IPS-15b (cell line): ENCODE results near the gene REC114.

Experiments used
- H3K27me3 ChIP-seq: one replicate; pipeline ENCODE4 v1.6.1; 2013; ENCODE audit warnings: low read length; ENCODE audit not compliant: control insufficient read depth, insufficient read depth
- H3K36me3 ChIP-seq: one replicate; pipeline ENCODE4 v1.6.1; 2013; ENCODE audit warnings: low read length; ENCODE audit not compliant: control insufficient read depth, insufficient read depth
- H3K4me1 ChIP-seq: one replicate; pipeline ENCODE4 v1.6.1; 2013; ENCODE audit warnings: mild to moderate bottlenecking, low read length; ENCODE audit not compliant: control insufficient read depth, insufficient read depth
- H3K4me3 ChIP-seq: one replicate; pipeline ENCODE4 v1.5.1; 2013; ENCODE audit warnings: low read depth, low read length
- H3K9ac ChIP-seq: one replicate; pipeline ENCODE4 v1.6.1; 2013; ENCODE audit warnings: low read depth, mild to moderate bottlenecking, low read length
- H3K9me3 ChIP-seq: one replicate; pipeline ENCODE4 v1.6.1; 2013; ENCODE audit warnings: mild to moderate bottlenecking, low read length; ENCODE audit not compliant: control insufficient read depth, insufficient read depth

REC114 gene

DNA sequence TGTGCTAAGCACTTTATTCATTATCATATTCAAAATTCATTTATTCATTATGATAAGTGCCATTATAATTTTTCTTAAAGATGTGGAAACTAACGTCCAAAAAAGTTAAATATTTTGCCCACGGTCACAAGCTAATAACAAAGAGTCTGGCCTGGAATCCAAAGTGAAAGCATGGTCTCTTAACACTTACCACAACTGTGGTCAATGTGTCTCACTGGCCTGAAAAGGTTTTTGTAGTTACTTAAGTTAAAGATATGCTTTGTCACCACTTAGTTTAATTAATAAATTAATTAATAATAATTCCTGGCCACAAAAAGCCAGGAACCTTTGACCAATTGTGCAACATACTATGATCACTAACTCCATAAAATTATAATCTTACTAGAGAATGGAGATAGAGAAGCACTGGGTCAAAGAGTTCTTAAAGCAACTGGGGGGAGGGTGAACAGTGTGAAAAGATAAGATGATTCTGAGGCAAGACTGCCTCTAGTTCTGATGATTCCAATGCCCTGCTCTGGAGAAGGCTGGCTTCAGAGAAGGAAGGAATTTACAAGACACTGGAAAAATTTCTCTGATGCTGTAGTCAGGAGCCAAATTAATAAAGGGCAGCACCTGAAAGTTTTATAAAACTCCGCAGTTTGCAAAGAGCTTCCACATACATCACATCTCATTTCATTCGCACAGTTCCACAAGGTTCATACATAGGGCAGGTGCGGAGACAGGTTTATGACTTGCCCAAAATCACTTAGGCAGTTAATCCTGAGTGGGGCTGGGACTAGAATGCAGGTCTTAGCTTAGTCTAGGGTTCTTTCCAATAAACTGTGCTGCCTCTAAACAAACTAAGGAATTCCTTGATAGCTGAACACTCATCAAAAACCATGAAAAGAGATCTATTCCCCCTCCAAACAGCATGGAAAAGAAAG, 157.7 kb downstream of the REC114 start:
- no peaks in the 10 kb centered on the region for H3K27me3 ChIP-seq
- no peaks in the 10 kb centered on the region for H3K36me3 ChIP-seq
- peak overlapping the region; percentile 26 for H3K9ac ChIP-seq
- peaks cover 58% of the 10 kb centered on the region for H3K4me1 ChIP-seq
- H3K4me3 ChIP-seq: no peak overlapping the region
- no peaks in the 10 kb centered on the region for H3K9me3 ChIP-seq

DNA sequence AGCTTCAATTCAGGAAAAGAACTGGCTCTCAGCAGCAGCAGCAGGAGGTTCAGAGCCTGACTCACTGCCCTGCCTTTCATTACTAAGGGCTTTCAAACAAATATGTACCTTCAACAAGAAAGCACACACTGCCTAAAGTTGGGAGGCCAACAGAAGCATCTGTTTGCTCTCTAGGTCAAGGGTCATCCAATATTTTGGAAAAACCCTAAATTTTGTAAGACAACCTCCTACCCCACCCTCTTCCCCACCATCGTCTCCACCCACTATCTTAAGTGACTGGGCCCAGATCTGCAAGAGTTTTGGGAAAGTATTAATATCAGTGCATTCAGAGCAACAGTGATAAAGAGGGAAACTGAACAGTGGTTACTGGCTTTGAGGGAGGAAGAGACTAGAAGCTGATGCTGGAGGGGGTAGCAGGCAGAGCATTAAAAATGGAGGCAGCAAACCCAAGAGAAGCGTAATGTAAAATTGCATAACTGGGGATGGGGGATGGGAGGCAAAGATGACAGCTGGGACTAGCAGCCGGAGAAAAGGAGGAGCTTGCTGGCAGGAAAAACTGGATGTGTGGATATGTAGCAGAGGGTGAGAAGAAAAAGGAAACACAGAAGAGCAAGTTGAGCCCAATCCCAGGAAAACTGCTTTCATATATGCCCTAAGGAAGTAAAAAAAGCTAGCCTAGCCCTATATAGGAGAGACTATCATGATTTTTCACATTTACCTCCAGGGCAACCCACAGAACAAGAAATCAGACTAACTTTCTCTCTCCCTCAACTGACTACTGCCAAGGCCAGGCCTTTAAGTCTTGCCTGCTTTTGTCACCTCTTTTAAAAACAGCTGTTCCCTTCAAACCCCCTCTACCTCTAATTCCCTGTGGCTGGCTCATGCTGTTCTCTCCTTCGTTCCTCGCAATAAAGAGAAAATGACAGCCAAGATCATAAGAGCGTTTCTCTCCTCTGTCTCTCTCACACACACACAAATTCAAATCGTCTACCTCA, 158.8 kb downstream of the REC114 start:
- Histone ChIP-seq H3K36me3 (no peaks in the 10 kb centered on the region), H3K27me3 (no peaks in the 10 kb centered on the region), H3K9me3 (no peaks in the 10 kb centered on the region), H3K4me3 (peak overlapping the region; percentile 19), H3K4me1 (peaks cover 63% of the 10 kb centered on the region), H3K9ac (no peak overlapping the region)

DNA sequence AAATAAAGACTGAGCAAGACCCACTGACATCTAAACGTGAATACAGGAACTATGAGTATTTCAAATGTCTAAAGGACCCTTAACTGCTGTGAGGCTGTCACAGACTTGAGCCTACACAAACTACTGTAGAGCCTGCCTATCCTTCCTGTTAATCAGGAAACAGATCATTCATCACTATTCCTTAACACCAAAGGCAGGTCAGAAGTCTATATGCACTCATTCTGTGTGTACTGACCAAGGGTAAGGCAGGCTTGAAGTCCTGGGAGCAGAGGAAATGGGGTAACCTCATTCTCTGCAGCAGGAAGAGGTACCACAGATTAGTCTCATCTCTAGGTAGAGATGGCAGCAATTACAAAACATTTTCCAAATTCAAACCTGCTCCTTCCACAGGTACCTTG, 159.5 kb downstream of the REC114 start:
- Histone ChIP-seq H3K4me3 (no peak overlapping the region), H3K27me3 (no peaks in the 10 kb centered on the region), H3K9ac (no peak overlapping the region), H3K9me3 (no peaks in the 10 kb centered on the region), H3K36me3 (no peaks in the 10 kb centered on the region), H3K4me1 (peaks cover 62% of the 10 kb centered on the region)

DNA sequence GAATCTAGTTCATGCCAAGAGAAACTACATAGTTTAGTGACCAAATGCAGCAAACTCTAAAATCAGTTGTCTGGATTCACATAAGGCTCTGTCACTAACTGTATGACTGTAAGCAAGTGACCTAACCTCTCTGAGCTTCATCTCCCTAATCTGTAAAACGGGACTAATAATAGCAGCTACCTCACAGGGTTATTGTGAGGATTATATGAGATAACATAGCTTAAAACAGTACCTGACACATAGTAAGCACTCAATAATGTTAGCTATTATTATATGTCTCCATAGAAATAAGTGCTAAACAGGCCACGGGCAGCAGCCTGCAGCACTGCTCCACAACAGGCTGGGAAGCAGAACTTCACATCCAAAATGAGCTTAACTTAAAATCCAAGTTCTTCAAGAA, 160.0 kb downstream of the REC114 start:
- Histone ChIP-seq H3K4me1 (peaks cover 58% of the 10 kb centered on the region), H3K27me3 (no peaks in the 10 kb centered on the region), H3K9ac (no peak overlapping the region), H3K9me3 (no peaks in the 10 kb centered on the region), H3K4me3 (no peak overlapping the region), H3K36me3 (no peaks in the 10 kb centered on the region)

DNA sequence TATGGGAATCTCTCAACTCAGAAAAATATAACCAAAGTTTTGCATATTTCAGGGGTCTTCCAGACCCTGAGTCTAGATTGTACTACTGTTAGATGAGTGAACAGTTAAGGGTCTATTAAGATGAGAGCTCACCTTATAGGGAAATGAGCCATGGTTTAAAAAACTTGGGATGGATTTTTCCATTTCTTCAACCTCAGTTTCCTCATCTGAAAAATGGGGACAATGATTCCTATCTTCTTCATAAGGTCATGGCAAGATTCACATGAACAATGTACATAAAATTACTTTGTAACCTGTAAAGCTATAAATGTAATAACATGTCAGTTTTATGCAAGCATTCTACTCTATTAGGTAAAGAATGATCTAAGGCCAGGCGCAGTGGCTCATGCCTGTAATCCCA, 161.5 kb downstream of the REC114 start:
- Histone ChIP-seq H3K4me1 (peaks cover 56% of the 10 kb centered on the region), H3K9ac (no peak overlapping the region)

DNA sequence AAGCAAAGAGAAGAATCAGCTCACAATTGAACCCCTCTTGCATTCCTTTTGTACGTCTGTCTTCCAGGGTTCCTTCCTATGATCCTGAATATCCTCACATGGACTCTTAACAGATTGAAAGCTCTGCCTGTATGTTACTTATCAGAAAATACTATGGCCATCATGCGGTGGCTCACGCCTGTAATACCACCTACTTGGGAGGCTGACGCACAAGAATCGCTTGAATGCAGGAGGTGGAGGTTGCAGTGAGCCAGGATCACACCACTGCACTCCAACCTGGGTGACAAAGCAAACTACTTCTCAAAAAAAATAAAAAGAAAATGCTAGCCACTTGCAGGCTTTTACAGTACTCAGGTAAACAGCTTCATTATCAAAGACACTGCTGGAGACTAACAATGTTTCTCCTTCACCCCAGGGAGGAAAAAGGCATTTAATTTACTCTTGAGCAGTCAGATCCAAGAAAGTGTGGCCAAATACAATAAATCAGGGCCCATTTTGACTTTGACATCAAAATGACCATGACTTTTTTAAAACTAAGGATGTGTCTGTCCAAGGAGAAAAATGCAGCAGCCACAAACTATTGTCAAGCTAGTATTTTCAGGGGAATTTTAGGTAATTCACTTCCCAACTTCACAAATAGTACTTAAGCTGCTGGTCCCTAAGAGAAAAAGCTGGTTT, 162.9 kb downstream of the REC114 start:
- H3K9me3 ChIP-seq: no peaks in the 10 kb centered on the region

More for the DNA sequence above, 161.5 kb downstream of the REC114 start:
- Histone ChIP-seq H3K36me3 (no peaks in the 10 kb centered on the region), H3K9me3 (no peaks in the 10 kb centered on the region), H3K27me3 (no peaks in the 10 kb centered on the region), H3K4me3 (no peak overlapping the region)

DNA sequence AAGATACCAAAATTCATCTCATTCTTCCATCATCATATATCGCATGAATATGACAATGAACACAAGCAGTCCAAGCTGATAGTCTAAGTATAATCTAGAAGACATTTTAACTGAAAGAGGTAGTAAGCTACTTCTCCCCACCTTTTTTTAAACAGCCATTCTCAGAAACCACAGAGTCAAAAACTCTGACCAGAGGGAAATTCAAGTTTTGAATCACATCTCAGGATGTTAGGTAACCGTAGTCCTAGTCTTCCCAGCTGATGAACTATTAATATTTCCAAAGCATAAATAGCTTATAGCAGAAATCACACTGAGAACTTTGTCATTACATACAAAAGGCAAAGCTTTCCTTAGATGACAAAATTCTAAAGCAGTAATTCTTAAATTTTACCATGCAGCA, 164.4 kb downstream of the REC114 start:
- Histone ChIP-seq H3K36me3 (no peaks in the 10 kb centered on the region), H3K4me3 (no peak overlapping the region), H3K9ac (no peak overlapping the region), H3K9me3 (no peaks in the 10 kb centered on the region), H3K27me3 (no peaks in the 10 kb centered on the region), H3K4me1 (peaks cover 28% of the 10 kb centered on the region)

More for the DNA sequence above, 162.9 kb downstream of the REC114 start:
- Histone ChIP-seq H3K27me3 (no peaks in the 10 kb centered on the region), H3K4me1 (peaks cover 43% of the 10 kb centered on the region), H3K9ac (no peak overlapping the region), H3K4me3 (no peak overlapping the region), H3K36me3 (no peaks in the 10 kb centered on the region)

DNA sequence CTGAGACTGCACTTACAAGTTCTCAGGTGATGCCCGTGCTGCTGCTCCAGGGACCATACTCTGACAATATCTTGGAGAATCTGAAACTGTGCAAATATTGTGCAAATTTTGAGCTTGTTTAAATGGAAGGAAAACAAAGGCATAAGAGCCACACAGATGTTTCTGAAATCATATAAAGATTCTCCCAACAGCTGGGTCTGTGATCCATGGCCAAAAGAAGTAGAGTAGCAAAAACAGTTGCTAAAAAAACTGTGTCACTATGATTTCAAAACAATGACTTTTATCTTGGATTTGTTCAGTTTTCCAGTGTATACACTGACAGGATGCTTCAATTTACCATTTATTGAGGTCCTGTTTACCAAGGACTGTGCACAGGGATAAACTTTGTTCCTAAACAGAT, 164.9 kb downstream of the REC114 start:
- Histone ChIP-seq H3K4me1 (peaks cover 24% of the 10 kb centered on the region), H3K36me3 (no peaks in the 10 kb centered on the region), H3K27me3 (no peaks in the 10 kb centered on the region)

DNA sequence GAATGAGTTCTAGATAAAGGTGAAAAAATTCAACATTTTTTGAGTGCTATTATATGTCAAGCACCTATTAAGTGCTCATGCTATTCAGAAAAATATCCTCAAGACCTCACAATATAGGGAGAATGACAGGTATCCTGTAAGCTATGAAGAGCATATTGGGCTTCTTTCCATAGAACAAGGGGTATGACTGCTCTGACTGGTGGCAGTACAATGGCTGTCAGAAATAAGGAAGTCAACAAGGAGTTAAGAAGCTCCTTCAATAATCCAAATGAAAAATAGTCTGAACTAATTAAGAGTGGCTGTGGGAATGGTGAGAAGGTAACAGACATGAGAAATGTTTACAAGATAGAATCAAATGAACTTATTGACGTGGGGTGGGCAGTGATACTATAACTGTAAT, 165.5 kb downstream of the REC114 start:
- Histone ChIP-seq H3K36me3 (no peaks in the 10 kb centered on the region), H3K4me3 (no peak overlapping the region), H3K4me1 (peaks cover 18% of the 10 kb centered on the region), H3K27me3 (no peaks in the 10 kb centered on the region), H3K9me3 (no peaks in the 10 kb centered on the region), H3K9ac (no peak overlapping the region)

More for the DNA sequence above, 164.9 kb downstream of the REC114 start:
- H3K9ac ChIP-seq: no peak overlapping the region
- H3K9me3 ChIP-seq: no peaks in the 10 kb centered on the region
- H3K4me3 ChIP-seq: no peak overlapping the region

DNA sequence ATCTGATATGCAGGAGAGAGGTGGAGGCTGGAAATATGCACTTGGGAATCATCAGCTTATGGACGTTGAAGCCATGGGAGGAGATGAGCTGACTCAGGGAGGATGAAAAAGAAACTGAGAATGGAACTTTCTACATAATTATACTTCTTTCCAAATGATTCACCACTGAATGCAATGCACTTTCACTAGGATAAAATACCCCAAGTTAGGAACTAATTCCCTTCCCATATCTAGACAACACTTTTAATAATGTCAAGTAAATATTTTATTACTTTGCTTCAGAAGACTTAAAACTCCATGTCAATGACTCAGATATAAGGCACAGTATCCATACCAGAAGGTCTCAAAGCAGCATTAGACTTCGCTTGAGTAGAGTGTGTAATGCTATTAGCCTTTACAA, 166.0 kb downstream of the REC114 start:
- H3K9ac ChIP-seq: no peak overlapping the region
- no peak overlapping the region for H3K4me3 ChIP-seq
- no peaks in the 10 kb centered on the region for H3K9me3 ChIP-seq
- H3K4me1 ChIP-seq: peaks cover 14% of the 10 kb centered on the region
- H3K27me3 ChIP-seq: no peaks in the 10 kb centered on the region
- H3K36me3 ChIP-seq: no peaks in the 10 kb centered on the region
